HepG2 (cell line): ENCODE data around the gene LIN28A. TPM values are rescaled to one million over a fixed set of nuclear protein-coding genes. Genes with fewer than 3 reads are reported as not detected.

Source experiments
- ARNT2 ChIP-seq: sonication (generic); formaldehyde crosslinking; IDR thresholded peaks from 2 replicates; pipeline ENCODE4 v1.8.0; 2022; ENCODE audit warnings: mild to moderate bottlenecking, low read depth, missing genetic modification reagents, moderate library complexity
- ATF3 ChIP-seq: sonication (generic); formaldehyde crosslinking; IDR thresholded peaks from 2 replicates; pipeline ENCODE4 v1.4.0; 2020; ENCODE audit warnings: missing genetic modification reagents
- BCL6 ChIP-seq: IDR thresholded peaks from 2 replicates; pipeline ENCODE4 v1.6.1; 2016; ENCODE audit warnings: missing genetic modification reagents, missing compliant biosample characterization
- CHD4 ChIP-seq: fragments of 200-600 bp; sonication (generic); IDR thresholded peaks from 2 replicates; pipeline ENCODE4 v1.7.0; 2017; ENCODE audit warnings: mild to moderate bottlenecking, low read length, borderline replicate concordance
- FOXO4 ChIP-seq: sonication (generic); formaldehyde crosslinking; conservative IDR thresholded peaks from 2 replicates; pipeline ENCODE4 v1.8.1; 2023; ENCODE audit warnings: missing genetic modification reagents
- HMGXB4 ChIP-seq, 2 experiments: sonication (generic) in 1 of 2; formaldehyde crosslinking in 1 of 2; IDR thresholded peaks; 2 replicates each; pipeline versions ENCODE4 v1.4.0 to v1.6.1; 2018 to 2020; ENCODE audit warnings: missing genetic modification reagents in 2 of 2, borderline replicate concordance in 1 of 2, low read depth in 1 of 2, mild to moderate bottlenecking in 1 of 2, missing biosample characterization in 1 of 2
- MAFF ChIP-seq: IDR thresholded peaks from 2 replicates; pipeline ENCODE4 v1.6.1; 2011; ENCODE audit warnings: low read depth, low read length, improper control_type of control experiment
- MATR3 ChIP-seq: sonication (generic); formaldehyde crosslinking; IDR thresholded peaks from 2 replicates; pipeline ENCODE4 v1.4.0; 2020; ENCODE audit warnings: missing genetic modification reagents
- MXD1 ChIP-seq: sonication (generic); formaldehyde crosslinking; IDR thresholded peaks from 2 replicates; pipeline ENCODE4 v1.4.0; 2020; ENCODE audit warnings: mild to moderate bottlenecking, missing genetic modification reagents
- NR0B2 ChIP-seq: sonication (generic); formaldehyde crosslinking; IDR thresholded peaks from 2 replicates; pipeline ENCODE4 v1.4.0; 2020; ENCODE audit warnings: mild to moderate bottlenecking, missing genetic modification reagents
- PHF8 ChIP-seq: sonication (generic); formaldehyde crosslinking; IDR thresholded peaks from 2 replicates; pipeline ENCODE4 v1.5.0; 2020; ENCODE audit warnings: missing genetic modification reagents
- RELA ChIP-seq: sonication (generic); formaldehyde crosslinking; IDR thresholded peaks from 2 replicates; pipeline ENCODE4 v1.4.0; 2020; ENCODE audit warnings: missing genetic modification reagents
- REPIN1 ChIP-seq: sonication (generic); formaldehyde crosslinking; IDR thresholded peaks from 2 replicates; pipeline ENCODE4 v1.8.0; 2022; ENCODE audit warnings: missing genetic modification reagents, low read depth, mild to moderate bottlenecking, borderline replicate concordance
- RFXANK ChIP-seq: IDR thresholded peaks from 2 replicates; pipeline ENCODE4 v1.6.1; 2016
- SALL1 ChIP-seq: sonication (generic); formaldehyde crosslinking; IDR thresholded peaks from 2 replicates; pipeline ENCODE4 v1.8.0; 2022; ENCODE audit warnings: mild to moderate bottlenecking, missing genetic modification reagents
- TFAP4 ChIP-seq: sonication (generic); IDR thresholded peaks from 2 replicates; pipeline ENCODE4 v1.6.1; 2016; ENCODE audit warnings: low read depth, borderline replicate concordance
- ZNF501 ChIP-seq: sonication (generic); formaldehyde crosslinking; IDR thresholded peaks from 2 replicates; pipeline ENCODE4 v1.5.1; 2020; ENCODE audit warnings: mild to moderate bottlenecking, moderate library complexity, missing genetic modification reagents
- ZNF503 ChIP-seq: sonication (generic); formaldehyde crosslinking; IDR thresholded peaks from 2 replicates; pipeline ENCODE4 v1.4.0; 2020; ENCODE audit warnings: missing genetic modification reagents
- ZNF563 ChIP-seq: sonication (generic); formaldehyde crosslinking; IDR thresholded peaks from 2 replicates; pipeline ENCODE4 v1.8.0; 2022; ENCODE audit warnings: mild to moderate bottlenecking, moderate library complexity, missing genetic modification reagents
- ZNF598 ChIP-seq: sonication (generic); formaldehyde crosslinking; IDR thresholded peaks from 2 replicates; pipeline ENCODE4 v1.5.1; 2020; ENCODE audit warnings: mild to moderate bottlenecking, missing genetic modification reagents, borderline replicate concordance
- ZNF777 ChIP-seq: sonication (generic); formaldehyde crosslinking; IDR thresholded peaks from 2 replicates; pipeline ENCODE4 v1.4.0; 2020; ENCODE audit warnings: missing genetic modification reagents
- ZSCAN21 ChIP-seq: sonication (generic); formaldehyde crosslinking; IDR thresholded peaks from 2 replicates; pipeline ENCODE4 v1.8.0; 2022; ENCODE audit warnings: mild to moderate bottlenecking, missing genetic modification reagents, moderate library complexity, borderline replicate concordance
- polyA plus RNA-seq, 8 experiments: library from polyadenylated mRNA; depleted of rRNA in 3 of 8; stranded (reverse) in 7 of 8; unstranded in 1 of 8; fragments of >200 nt; fragmentation: Illumina TruSeq in 4 of 8; extraction: Trizol in 4 of 8; gene quantifications; 2 replicates each; pipeline versions ENCODE4 v1.2.1 to v1.2.3, GENCODE V29; 2011 to 2016; ENCODE audit warnings: low read depth in 4 of 8, missing spikeins in 1 of 8, mixed read lengths in 1 of 8; ENCODE audit not compliant: insufficient read depth in 1 of 8
- total RNA-seq, 5 experiments: library from RNA; depleted of rRNA; stranded (reverse); fragments of >200 nt; fragmentation: Illumina TruSeq; extraction: Trizol; gene quantifications; 2 replicates each; pipeline ENCODE4 v1.2.3, GENCODE V29; 2016; ENCODE audit warnings: low read depth in 1 of 5

The LIN28A gene
- total and polyA plus RNA-seq, 2 of the 13 experiments (the other 11 are each of a cell fraction or from before 2014, with no cell fraction given): not detected

GRCh38 chr1:26431979-26432695, 21.5 kb downstream of the LIN28A start, which contains the start of gene DHDDS (continued):
- TF ChIP-seq ARNT2 (CRISPR knock-in tag) (peak; percentile 100), ZNF503 (no peak; the same call in 1 of the 2 replicates), MATR3 (no peak), RFXANK (CRISPR knock-in tag) (peak; percentile 85; the same call in 1 of the 2 replicates), RELA (CRISPR knock-in tag) (no peak), HMGXB4 (CRISPR knock-in tag; IDR thresholded peaks at IDR 0.05; ENCODE audit: borderline replicate concordance in 1 of 2, low read depth in 1 of 2) (peak in 1 of 2 experiments; percentile 73; a peak in 3 of 4 replicates), ATF3 (peak; percentile 70), SALL1 (peak; percentile 98), NR0B2 (CRISPR knock-in tag) (peak; percentile 99), REPIN1 (CRISPR knock-in tag) (peak; percentile 99), PHF8 (CRISPR knock-in tag) (peak; percentile 90), MAFF (no peak), ZSCAN21 (peak; percentile 95), MXD1 (CRISPR knock-in tag) (peak; percentile 97), ZNF598 (CRISPR knock-in tag) (peak; percentile 96; the same call in 1 of the 2 replicates), ZNF777 (CRISPR knock-in tag) (no peak; the same call in 1 of the 2 replicates), ZNF563 (peak; percentile 96), BCL6 (CRISPR knock-in tag) (peak; percentile 69), CHD4 (no peak), TFAP4 (peak; percentile 96), ZNF501 (CRISPR knock-in tag) (peak; percentile 93), FOXO4 (CRISPR knock-in tag) (no peak)
